NCI-H1048 (cell line): ENCODE measurements around the gene DRD4.

Experiments used
- DNase-seq: peaks from one replicate; lab custom pipeline; 2025; lab: John Stamatoyannopoulos, UW

The DRD4 gene

DNA sequence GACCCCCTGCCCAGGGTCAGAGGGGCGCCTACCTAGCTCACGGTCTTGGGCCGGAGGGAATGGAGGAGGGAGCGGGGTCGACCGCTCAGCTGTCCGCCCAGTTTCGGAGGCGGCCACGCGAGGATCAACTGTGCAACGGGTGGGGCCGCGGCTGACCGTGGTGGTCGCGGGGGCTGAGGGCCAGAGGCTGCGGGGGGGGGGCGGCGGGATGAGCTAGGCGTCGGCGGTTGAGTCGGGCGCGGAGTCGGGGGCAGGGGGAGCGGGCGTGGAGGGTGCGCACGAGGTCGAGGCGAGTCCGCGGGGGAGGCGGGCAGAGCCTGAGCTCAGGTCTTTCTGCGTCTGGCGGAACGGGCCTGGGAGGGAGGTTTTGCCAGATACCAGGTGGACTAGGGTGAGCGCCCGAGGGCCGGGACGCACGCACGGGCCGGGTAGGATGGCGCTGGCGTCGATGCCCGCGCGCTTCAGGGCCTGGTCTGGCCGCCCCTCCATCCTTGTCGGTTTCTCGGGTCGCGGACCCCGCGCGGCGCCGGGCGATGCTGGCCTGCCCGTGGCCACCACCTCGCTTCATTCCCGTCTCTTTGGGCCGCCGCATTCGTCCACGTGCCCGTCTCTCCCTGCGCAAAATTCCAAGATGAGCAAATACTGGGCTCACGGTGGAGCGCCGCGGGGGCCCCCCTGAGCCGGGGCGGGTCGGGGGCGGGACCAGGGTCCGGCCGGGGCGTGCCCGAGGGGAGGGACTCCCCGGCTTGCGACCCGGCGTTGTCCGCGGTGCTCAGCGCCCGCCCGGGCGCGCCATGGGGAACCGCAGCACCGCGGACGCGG lies at the start of gene DRD4:
DRD4 (plus strand) TSS at position 759 of the 822 bp plus-strand sequence; CDS start at position 795, 36 bp downstream.
- no peak for DNase-seq

DNA sequence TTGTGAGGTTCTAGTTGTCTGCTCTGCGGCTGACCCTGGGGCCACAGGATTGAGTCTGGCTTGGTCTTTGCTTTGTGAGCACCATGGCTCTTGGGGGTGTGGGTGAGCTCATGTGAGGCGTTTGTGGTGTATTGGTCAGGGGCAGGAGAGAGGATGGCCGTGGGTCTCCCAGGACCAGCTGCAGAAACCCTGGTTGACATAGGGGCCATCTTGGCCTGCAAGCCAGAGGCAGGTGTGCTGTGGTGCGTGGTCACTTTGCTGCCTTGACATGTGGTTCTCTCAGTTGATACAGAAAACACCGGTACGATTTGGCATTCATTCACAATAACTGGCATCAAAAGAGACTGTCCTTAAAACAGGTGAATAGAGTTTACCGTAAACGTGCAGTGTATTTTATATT lies 49.5 kb upstream of the DRD4 start:
- DNase-seq = no peak

DNA sequence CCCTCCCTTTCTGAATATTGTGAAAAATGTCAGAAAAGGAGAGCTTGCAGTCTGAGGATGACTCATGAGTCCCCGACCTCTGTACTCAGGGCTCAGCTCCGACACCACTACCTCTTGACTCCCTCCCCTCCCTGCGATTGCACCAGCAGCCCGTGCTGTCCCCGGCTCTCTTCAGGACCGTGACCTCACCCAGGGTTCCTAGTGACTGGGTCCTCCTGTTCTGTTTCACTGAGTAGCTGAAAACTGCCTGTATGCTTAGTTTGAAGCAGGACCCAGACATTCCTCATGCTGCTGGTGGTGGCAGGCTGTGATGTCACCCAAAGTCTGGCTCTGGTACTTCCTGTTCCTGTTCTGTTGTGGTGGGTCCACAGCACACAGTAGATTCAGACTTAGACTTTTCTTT lies 49.1 kb upstream of the DRD4 start:
- no peak for DNase-seq

DNA sequence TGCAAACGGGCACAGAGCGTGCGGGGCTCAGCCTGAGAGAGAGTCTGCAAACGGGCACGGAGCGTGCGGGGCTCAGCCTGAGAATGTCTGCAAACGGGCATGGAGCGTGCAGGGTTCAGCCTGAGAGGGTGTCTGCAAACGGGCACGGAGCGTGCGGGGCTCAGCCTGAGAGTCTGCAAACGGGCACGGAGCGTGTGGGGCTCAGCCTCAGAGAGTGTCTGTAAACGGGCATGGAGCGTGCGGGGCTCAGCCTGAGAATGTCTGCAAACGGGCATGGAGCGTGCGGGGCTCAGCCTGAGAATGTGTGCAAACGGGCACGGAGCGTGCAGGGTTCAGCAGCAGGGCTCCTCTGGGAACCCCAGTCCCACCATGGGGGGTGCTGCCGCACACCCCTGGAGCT lies 47.3 kb upstream of the DRD4 start:
- DNase-seq = no peak

DNA sequence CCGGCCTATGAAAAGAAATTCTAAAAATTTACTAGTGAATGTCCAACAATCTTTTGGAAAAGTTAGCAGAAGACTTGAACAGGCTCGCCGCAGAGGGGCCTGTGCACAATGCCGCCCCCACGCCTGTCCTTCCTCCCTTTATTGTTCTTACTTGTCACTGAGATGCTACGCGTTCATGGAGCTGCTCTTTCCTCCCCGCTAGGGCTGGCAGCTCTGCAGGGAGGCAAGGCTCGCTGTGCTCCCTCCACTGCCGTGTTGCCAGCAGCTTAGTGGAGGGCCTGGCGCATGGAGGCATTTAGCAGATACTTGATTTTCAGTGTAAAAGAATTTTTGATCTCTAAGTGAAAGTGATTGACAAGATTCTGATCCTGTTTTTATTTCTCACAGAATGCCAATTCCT lies 46.1 kb upstream of the DRD4 start:
- no peak for DNase-seq

DNA sequence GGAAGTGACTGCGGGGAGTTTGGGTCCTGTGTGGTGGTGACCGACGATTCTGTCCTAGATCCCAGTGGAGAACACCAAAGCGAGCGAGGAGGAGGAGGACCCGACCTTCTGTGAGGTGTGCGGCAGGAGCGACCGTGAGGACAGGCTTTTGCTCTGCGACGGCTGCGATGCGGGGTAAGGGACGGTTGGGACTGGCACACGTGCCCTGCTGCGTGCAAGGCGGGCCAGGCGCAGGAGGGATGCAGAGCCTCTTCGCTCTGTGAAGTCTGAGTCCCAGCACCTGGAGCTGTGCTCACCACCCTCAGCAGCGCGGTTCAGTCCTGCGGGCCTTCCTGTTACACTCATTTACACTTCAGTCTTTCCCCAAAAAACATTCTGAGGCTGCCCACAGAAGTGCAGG lies 44.6 kb upstream of the DRD4 start:
- no peak for DNase-seq

DNA sequence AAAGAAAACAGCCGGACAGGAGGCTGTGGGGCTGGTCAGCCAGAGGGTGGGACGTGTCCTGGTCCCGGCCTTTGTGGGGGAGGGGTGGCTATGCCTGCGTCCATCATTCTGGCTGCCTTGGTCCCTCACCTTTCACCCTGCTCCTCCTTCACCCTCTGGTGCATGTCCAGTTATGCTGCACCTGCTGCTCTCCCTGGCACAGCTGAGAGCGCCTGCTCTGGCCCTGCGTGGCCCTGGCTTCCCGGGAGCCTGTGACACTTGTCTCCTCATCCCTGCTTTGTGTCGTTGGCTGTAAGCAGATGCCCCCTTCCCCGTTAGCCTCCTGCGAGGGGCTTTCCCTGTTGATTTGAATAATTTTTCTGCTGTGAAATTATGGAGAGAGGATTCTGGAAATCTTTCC lies 44.2 kb upstream of the DRD4 start:
- DNase-seq = no peak

DNA sequence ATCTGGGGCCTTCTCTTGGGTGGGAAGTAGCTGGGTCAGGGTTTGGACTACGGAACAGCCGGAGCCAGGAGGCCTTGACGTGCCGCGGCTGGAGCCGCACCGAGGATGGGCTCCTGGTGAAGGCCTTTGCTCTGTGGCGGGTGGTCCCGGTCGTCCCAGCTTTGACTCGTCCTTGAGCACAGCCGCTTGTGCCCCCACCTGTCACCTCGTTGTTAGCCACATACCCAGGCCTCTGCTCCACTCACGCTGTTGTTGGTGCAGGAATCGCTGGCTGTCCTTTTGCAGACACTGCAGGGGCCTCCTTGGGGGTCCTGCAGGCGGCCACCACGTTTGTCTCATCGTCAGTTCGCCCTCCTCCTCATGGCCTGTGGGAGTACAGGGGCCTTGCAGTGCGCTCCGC lies 43.7 kb upstream of the DRD4 start:
- DNase-seq = no peak

DNA sequence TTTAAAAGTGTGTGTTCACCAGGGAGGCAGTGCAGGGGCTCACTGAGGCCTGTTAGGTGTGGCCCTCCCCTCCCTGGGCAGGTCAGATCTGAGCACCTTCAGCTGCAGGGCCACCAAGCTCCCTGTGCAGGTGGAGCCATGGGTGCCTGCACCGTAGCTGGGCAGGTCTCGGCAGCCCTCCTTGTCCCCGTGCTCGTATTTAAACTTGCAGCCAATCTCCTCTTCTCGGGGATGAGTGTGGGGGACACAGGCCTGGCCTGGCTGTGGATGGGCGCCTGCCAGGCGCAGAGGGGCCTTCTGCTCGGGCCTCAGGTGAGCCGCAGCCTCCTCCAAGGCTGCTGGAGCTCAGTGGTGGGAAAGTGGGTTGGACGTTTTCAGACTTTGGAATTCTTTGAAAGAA lies 41.7 kb upstream of the DRD4 start:
- no peak for DNase-seq

DNA sequence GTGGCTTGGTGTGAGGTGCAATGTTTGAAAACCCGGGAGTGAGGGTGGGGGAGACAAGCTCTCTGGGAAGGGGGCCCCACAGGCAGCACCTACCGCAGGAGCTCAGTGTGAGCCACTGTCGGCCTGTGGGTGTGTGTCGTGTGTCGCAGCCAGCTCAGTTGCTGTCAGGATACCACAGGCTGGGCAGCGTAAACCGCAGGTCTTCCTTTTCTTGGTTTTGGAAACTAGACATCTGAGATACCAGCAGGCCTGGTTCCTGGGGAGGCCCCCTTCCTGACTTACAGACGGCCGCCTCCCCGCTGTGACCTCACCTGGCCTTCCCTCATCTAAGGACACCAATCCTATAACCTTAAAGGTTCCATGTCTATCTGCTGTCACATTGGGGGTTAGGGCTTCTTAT lies 40.7 kb upstream of the DRD4 start:
- DNase-seq = no peak

DNA sequence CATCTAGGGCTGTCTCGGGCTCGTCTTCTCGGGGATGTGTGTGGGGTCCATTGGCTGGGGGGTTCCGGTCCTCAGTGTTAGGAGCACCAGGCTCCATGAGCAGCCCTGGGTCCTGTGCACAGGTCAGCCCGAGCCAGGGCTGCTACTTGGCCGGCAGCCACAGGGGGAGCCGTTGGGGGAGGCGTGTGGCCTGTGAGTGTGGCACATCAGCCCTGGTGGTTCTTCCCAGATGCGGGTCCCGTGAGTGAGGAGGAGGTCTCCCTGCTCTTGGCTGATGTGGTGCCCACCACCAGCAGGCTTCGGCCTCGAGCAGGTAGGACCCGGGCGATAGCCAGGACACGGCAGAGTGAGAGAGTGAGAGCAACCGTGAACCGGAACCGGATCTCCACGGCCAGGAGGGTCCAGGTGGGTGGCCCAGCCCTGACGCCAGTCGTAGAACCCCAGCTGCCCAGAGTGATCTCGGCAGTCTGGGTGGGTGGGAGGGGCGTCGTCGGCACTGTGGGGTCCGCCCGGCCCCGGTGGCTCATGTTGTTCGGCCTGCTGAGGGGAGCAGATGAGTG lies 39.8 kb upstream of the DRD4 start:
- no peak for DNase-seq

DNA sequence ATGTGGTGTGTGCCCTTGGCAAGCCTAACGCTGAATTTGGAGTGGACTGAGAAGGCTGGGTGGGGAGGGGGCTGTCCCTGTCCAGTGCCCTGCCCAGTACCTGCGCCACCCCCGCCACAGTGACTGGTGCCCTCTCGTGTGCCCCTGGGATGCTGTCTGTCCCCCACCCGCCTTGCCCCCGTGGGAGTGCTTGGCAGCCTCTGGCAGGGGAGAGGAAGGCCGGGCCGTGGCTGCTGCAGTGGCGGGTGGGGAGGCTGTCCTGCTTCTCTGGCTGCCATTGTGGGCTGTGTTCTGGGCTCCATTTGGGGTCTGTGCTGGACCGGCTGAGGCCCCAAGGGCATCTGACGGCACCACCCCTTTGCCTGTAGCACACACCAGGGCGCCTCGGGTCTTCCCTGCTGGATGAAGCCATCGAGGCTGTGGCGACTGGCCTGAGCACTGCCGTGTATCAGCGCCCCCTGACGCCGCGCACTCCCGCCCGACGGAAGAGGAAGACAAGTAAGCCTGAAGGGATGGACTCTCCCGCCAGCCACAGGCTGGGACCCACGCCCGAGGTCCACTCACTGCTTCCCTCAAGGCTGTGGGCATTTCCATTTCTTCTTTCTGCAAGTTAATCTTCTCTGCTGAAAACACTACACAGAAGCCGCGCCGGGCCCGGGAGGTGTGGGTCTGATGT lies 38.9 kb upstream of the DRD4 start:
- DNase-seq = no peak

DNA sequence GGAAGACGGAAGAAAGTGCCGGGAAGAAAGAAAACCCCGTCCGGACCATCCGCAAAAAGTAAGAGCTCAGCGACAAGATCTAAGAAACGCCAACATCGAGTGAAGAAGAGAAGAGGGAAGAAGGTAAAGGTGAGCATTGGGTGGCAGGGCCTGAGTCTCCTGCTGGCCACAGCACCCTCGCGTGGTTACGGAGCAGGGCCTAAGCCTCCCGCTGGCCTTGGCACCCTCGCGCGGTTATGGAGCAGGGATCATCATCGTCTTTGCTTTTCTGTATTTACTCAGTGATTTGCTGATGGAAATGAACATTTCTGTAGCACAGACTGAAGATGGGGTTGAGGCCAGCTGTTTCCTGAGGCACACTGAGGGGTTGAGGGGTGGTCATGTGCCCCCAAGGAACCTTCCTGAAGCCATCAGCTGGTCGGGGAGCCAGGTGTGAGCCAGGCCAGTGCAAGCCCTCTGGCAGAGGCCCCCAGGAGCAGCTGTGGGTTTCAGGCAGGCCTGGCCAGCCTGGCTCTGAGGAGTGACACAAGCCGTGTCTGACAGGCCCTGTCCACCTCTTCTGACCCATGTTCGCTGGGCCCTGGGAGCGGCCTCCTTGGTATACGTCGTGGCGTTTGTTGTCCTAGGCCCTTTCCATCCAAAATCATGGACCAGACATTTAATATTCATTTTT lies 35.4 kb upstream of the DRD4 start:
- no peak for DNase-seq

DNA sequence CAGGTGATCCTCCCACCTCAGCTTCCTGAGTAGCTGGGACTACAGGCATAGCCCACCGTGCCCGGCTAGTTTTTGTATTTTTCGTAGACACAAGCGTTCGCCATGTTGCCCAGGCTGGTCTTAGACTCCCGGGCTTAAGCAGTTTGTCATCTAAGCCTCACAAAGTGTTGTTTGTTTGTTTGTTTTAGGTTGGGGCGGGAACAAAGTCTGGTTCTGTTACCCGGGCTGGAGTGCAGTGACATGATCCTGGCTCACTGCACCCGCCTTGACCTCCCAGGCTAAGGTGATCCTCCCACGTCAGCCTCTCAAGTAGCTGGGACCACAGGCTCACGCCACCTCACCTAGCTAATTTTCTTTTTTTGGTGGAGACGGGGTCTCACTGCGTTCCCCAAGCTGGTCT lies 33.9 kb upstream of the DRD4 start:
- no peak for DNase-seq

DNA sequence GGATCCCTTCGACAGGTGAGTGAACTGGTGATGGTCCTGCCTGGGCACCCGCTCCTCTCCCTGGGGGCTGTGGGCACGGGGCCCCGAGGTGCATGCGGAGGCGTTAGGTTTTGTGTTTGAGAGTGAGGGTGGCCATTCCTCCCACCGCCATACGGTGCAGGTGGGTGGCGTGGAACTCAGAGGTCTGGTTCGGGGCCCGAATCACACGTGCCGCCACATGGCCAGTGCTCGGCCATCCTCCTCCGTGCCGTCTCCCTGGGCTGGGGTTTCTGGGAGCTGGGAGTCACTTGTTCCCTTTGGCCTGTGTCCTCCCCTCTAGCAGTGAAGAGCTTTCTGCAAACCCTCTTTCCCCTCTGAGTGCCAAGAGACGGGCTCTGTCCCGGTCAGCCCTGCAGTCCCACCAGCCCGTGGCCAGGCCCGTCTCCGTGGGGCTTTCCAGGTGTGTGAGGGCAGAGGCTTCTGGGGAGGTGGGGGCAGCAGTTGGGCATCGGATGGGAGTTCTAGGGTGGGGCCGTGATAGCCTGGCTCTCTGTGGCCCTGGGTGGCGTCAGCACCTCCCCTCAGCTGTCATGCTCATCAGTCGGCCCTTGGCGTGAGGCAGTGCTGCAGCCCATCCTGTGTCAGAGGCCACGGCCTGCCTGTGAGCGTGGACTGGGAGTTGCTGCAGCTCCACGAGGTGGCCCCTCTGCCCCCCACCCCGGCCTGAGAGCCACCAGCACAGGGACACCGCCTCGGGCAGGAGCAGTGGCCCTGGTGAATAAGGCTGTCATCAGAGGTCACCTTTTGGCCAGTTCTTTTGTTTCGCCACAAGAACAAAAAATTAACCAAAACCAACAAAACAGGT lies 31.6 kb upstream of the DRD4 start:
- DNase-seq = no peak

DNA sequence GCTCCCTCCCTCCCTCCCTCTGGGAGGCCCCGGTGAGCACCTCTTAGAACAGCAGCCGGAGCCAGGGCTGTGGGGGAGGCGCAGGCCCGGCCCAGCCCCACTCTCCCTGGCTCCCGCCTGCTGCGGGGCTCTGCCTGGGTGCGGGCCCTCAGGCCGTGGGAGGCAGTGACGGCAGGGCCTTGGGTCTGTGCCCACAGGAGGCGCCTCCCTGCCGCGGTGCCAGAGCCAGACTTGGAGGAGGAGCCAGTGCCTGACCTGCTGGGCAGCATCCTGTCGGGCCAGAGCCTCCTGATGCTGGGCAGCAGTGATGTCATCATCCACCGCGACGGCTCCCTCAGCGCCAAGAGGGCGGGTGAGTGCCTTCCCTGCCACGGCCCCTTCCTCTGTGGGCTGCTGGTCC lies 30.8 kb upstream of the DRD4 start:
- DNase-seq = no peak

DNA sequence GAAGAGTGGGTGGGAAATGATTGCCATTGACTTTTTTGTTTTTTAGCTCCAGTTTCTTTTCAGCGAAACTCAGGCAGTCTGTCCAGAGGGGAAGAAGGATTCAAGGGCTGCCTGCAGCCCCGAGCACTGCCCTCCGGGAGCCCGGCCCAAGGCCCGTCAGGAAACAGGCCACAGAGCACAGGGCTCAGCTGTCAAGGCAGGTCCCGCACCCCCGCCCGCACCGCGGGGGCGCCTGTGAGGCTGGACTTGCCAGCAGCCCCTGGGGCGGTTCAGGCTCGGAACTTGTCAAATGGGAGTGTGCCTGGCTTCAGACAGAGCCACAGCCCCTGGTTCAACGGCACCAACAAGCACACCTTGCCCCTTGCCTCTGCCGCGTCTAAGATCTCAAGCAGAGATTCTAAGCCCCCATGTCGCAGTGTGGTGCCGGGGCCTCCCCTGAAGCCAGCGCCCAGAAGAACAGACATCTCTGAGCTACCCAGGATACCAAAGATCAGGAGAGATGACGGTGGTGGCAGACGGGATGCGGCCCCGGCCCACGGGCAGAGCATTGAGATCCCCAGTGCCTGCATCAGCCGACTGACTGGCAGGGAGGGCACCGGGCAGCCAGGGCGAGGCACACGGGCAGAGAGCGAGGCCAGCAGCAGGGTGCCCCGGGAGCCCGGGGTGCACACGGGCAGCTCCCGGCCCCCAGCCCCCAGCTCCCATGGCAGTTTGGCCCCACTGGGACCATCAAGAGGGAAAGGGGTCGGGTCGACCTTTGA lies 29.9 kb upstream of the DRD4 start:
- no peak for DNase-seq

DNA sequence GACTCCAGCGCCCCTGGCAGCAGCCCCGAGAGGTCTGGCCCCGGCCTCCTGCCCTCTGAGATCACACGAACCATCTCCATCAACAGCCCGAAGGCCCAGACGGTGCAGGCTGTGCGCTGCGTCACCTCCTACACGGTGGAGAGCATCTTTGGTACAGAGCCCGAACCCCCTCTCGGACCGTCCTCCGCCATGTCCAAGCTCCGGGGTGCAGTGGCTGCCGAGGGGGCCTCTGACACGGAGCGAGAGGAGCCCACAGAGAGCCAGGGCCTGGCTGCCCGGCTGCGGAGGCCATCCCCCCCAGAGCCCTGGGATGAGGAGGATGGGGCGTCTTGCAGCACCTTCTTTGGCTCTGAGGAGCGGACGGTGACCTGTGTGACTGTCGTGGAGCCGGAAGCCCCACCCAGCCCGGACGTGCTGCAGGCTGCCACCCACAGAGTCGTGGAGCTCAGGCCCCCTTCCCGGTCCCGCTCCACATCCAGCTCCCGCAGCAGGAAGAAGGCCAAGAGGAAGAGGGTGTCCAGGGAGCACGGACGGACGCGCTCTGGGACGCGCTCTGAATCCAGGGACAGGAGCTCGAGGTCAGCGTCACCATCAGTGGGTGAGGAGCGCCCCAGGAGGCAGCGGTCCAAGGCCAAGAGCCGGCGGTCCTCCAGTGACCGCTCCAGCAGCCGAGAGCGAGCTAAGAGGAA lies 29.0 kb upstream of the DRD4 start:
- DNase-seq = no peak

DNA sequence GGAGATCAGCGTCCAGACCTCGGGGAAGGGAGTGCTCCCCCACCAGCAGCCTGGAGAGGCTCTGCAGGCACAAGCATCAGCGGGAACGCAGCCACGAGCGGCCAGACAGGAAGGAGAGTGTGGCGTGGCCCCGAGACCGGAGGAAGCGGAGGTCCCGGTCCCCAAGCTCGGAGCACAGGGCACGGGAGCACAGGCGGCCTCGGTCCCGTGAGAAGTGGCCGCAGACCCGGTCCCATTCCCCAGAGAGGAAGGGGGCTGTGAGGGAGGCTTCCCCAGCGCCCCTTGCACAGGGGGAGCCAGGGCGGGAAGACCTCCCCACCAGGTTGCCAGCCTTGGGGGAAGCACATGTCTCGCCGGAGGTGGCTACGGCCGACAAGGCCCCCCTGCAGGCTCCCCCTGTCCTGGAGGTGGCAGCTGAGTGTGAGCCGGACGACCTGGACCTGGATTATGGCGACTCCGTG lies 28.2 kb upstream of the DRD4 start:
- DNase-seq = no peak

DNA sequence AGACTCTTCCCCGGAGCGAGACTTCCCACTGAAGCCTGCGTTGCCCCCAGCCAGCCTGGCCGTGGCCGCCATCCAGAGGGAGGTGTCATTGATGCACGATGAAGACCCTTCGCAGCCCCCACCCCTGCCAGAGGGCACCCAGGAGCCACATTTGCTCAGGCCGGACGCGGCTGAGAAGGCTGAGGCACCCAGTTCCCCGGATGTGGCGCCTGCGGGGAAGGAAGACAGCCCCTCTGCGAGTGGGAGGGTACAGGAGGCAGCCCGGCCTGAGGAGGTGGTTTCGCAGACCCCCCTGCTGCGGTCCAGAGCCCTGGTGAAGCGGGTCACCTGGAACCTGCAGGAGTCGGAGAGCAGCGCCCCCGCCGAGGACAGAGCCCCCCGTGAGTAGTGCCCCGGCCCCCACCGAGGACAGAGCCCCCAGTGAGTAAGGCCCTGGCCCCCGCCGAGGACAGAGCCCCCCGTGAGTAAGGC lies 27.7 kb upstream of the DRD4 start:
- DNase-seq = no peak
